GM19438 (cell line): ENCODE measurements around the gene MKNK1.

Source experiments
- ATAC-seq: cut with Tn5 transposase; IDR thresholded peaks from one replicate; pipeline ENCODE4 v1.9.1; 2021; ENCODE audit warnings: low read depth; ENCODE audit not compliant: unreplicated experiment

The MKNK1 gene

GRCh38 chr1:46619656-46620258 lies 15.7 kb upstream of the MKNK1 start:
- ATAC-seq = no peak

GRCh38 chr1:46618754-46619415 lies 14.8 kb upstream of the MKNK1 start:
- no peak for ATAC-seq

GRCh38 chr1:46617833-46618232 lies 13.8 kb upstream of the MKNK1 start:
- no peak for ATAC-seq

- peak; percentile 5 for ATAC-seq
These were observed 13.2 kb upstream of the MKNK1 start for GRCh38 chr1:46617108-46617800.

GRCh38 chr1:46616277-46617107 lies 12.4 kb upstream of the MKNK1 start, which contains the start of gene MOB3C:
Gene MOB3C, minus strand, starts transcription at chr1:46616811. Its CDS starts 3,490 bp downstream, at chr1:46613321.
- ATAC-seq = peak; percentile 52

GRCh38 chr1:46615735-46616134 lies 11.7 kb upstream of the MKNK1 start:
- ATAC-seq = no peak

- ATAC-seq = no peak
These were observed 11.0 kb upstream of the MKNK1 start for GRCh38 chr1:46615088-46615487.

GRCh38 chr1:46614604-46614984 lies 10.5 kb upstream of the MKNK1 start:
- no peak for ATAC-seq

GRCh38 chr1:46613661-46614603 lies 9.9 kb upstream of the MKNK1 start:
- peak; percentile 55 for ATAC-seq

- ATAC-seq = no peak
These were observed 9.0 kb upstream of the MKNK1 start for GRCh38 chr1:46612937-46613660.

- ATAC-seq = no peak
These were observed 7.7 kb upstream of the MKNK1 start for GRCh38 chr1:46611691-46612221.

GRCh38 chr1:46607345-46608130 lies 3.5 kb upstream of the MKNK1 start:
- no peak for ATAC-seq

GRCh38 chr1:46606255-46606965 lies 2.3 kb upstream of the MKNK1 start:
- no peak for ATAC-seq

GRCh38 chr1:46605232-46605631 lies 1.2 kb upstream of the MKNK1 start:
- ATAC-seq = no peak

GRCh38 chr1:46603481-46603857 lies 599 bp downstream of the MKNK1 start:
- peak; percentile 1 for ATAC-seq

- no peak for ATAC-seq
These were observed 2.6 kb downstream of the MKNK1 start for GRCh38 chr1:46601257-46602007.
